GM21737 (cell line): ENCODE measurements around the gene CFL1.
A peak's percentile ranks its signal among the peaks of the same experiment; 100 is the strongest.
"Not testable (repeated sequence)": the region's sequence is repeated elsewhere in the genome, so short reads cannot be mapped to it uniquely, and the experiment has no call there.

Source experiments
- ATAC-seq: cut with Tn5 transposase; IDR thresholded peaks from one replicate; pipeline ENCODE4 v1.9.1; 2021; ENCODE audit warnings: mild to moderate bottlenecking, moderate library complexity; ENCODE audit not compliant: unreplicated experiment

CFL1 gene

DNA sequence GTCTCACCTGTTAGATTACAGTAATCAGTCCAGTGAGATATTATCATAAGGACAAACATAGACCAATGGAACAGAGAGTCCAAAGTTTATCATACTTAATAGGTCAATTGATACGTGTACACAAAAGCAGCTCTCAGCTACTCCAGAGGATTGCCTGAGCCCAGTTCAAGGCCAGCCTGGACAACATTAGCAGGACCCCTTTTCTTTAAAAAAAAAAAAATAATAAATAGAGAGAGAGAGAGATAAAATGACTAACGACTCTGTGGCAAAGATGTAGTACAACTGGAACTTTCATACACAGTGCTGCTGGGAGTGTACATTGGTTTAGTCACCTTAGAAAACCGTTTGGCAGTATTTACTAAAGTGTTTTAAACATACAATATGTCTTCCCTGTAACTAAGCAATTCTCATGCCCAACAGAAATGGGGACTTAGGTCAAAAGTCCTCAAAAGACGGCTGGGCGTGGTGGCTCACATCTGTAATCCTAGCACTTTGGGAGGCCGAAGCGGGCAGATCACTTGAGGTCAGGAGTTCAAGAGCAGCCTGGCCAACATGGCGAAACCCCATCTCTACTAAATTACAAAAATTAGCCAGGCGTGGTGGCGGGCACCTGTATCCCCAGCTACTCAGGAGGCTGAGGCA is 13.6 kb downstream of the CFL1 start:
- no peak for ATAC-seq

DNA sequence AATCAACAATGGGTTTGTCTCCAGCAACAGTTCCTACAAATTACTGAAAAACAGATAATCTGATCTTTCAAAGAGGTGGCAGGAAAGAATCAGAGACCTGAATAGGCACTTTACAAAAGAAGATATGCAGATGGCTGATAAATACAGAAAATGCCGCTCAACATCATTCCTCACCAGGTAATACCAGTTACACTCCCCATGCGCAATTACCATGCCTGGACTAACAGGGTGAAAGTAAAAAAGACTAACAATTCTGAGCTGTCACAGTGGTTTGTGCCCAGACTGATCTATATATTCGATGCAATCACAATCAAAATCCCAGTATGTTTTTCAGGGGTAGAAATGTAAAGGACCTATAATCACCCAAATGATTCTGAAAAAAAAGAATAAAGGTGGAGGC is 14.2 kb downstream of the CFL1 start:
- ATAC-seq = no peak

DNA sequence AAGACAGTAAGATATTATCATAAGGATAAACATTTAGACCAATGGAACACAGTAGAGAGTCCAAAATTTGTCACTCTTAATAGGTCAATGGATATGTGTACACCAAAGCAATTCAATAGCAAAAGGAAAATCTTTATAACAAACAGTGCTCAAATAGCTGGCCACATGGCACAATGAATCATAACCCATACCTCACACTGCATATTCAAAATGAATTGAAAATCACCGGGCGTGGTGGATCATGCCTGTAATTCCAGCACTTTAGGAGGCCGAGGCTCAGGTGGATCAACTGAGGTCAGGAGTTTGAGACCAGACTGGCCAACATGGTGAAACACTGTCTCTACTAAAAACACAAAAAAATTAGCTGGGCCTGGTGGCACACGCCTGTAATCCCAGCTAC is 15.8 kb downstream of the CFL1 start:
- ATAC-seq = no peak

DNA sequence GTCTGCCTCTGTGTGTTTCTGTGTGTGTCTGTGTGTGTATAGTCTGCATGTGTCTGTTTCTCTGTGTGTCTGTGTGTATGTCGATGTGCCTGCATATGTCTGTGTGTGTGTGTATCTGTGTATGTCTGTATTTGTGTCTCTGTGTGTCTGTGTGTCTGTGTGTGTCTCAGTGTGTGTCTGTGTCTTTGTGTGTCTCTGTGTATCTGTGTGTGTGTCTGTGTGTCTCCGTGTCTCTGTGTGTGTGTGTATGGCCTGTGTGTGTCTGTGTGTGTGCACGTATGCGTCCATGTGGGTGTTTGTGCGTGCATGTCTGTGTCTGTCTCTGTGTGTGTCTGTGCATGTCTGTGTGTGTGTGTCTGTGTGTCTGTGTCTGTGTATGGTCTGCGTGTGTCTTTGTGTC is 23.8 kb downstream of the CFL1 start:
- ATAC-seq = no peak

DNA sequence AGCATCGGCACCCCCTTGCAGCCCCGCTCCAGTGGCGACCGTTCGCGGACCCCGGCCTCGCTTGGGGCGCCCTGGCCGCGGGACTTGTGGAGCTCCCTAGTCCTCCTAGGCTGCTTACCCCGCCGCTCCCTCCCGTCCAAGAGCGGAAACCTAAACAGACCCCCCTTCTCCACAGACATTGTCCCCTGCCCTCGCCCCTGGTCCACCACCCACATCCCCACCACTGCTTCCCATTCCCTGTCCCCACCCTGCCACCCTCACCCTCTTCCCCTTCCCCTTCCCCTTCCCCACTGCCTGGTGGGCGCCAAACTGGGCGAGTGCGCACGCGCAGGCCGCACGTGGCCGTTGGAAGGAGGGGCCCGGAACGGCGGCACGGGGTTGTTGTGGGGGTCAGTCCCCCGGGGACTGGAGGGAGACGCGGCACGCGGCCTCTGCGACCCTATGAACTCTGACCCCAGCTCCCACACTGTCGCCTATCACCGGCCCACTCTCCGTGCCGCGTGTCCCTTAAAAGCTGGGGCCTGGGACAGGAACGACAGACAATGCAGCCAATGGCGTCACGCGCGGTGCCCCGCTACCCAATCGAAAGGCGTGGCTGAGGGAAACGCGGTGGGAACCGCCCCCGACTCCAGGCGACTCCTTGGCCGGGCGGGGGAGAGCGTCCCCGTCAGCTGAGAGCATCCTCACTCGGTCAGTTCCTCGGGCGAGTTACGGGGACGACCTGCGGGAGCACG is 24.5 kb downstream of the CFL1 start, which contains the start of gene SNX32:
SNX32 (plus strand) TSS at position 667 of the 734 bp plus-strand sequence. CDS start 103 bp downstream, outside the sequence.
- peak; percentile 87 for ATAC-seq

DNA sequence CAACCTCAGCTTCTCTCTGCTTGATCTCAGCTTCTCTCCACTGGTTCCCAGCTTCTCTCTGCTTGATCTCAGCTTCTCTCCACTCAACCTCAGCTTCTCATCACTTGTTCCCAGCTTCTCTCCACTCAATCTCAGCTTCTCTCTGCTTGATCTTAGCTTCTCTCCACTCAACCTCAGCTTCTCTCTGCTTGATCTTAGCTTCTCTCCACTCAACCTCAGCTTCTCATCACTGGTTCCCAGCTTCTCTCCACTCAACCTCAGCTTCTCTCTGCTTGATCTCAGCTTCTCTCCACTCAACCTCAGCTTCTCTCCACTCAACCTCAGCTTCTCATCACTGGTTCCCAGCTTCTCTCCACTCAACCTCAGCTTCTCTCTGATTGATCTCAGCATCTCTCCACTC is 25.7 kb downstream of the CFL1 start:
- ATAC-seq = not testable (repeated sequence)

DNA sequence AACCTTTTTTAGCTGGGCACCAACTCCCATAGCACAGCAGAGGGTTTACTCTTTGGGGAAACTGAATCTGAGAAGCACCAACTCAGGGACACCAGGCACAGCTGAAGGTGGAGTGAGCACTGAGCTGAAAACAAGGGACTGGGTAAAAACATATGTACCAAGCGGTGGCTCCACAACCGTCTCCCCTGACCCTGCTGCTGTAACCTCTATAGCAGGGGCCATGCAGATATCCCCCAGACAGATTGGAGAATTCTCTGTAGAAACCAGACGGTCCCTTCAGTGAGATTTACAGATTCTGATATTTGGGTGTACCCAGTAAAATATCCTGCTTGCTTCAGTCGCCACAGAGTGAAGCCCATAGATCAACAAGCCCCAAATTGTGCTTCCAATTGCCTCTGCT is 28.5 kb downstream of the CFL1 start:
- ATAC-seq = no peak

DNA sequence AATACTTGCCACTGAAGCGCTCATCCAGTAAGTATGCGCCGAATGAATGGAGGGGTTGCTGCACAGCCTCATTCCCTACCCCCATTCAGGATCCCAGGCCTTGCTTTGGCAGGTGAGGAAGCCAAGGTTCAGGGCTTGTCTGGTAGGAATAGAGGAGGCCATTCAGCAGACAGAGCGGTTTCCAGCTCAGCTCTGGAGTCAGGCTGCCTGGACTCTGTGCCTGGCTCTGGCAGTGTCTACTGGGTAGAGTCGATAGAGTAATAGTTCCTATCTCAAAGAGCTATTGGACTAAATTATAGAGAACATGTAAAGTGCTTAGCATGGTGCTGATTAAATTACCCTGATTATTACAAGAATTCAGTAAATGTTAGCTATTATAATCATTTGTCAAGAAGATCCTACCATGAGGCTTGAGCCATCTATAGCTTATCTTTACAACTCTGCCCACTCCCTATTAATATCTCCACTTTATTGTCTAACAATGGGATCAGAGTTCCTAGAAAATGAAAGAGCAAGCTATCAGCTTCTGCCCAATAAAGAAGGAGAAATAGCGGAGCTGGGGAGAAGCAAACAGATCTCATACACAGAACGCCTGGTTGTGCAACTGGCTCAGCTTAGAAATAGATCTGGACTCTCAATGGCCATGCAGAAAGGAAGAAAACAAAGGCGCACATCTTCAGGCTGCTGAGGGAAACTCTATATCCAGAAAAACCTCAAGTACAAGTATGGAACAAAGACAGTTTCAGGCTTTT is 30.8 kb downstream of the CFL1 start:
- ATAC-seq = no peak

DNA sequence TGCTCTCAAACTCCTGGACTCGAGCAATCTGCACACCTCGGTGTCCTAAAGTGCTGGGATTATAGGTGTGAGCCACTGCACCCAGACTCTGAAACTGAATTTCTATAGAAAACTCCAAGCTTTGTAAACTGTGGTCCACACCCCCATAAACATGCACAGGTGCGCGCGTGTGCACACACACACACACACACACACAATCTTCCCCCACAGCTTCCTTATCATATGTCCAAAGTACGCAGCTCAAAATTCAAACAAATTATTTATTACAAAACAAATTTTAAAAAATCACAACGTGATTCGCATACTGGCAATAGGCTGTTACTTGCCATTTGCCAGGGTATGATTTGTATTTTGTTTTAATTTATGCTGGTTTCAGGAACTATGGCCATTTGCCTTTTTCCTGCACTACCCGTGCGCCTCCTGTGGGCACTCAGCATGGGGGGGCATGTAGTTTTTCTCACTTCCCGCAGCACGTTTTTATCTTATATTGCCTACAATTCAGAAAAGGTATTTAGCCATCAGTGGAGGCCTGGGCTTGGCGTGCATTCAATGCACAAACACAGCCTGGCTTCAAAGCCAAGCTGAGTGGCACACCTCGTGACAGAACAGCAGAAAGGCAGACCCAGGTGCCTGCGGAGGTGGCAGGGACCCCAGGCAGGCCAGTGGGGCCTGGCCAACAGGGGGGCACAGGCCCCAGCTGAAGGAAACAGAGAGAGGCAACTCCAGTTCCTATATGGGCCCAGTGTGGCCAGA is 35.0 kb downstream of the CFL1 start:
- no peak for ATAC-seq

DNA sequence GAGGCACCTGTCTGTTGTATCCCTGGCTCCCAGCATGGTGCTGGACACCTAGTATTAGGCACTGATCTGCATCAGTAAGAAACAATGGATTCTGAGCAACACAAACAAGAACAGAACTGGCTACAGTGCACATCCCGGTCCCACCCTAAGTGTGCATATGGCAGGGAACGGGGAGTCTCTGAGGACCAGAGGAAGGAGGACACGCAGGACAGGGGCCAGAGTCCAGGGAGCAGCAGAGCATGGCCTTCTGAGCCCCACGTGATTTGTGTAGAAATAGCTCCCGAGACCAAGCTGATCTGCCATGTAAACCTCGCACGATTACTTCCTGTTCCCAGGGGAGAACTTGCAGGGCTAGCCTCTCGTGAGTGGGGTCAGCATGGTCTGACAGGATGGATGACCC is 36.9 kb downstream of the CFL1 start:
- ATAC-seq = no peak

DNA sequence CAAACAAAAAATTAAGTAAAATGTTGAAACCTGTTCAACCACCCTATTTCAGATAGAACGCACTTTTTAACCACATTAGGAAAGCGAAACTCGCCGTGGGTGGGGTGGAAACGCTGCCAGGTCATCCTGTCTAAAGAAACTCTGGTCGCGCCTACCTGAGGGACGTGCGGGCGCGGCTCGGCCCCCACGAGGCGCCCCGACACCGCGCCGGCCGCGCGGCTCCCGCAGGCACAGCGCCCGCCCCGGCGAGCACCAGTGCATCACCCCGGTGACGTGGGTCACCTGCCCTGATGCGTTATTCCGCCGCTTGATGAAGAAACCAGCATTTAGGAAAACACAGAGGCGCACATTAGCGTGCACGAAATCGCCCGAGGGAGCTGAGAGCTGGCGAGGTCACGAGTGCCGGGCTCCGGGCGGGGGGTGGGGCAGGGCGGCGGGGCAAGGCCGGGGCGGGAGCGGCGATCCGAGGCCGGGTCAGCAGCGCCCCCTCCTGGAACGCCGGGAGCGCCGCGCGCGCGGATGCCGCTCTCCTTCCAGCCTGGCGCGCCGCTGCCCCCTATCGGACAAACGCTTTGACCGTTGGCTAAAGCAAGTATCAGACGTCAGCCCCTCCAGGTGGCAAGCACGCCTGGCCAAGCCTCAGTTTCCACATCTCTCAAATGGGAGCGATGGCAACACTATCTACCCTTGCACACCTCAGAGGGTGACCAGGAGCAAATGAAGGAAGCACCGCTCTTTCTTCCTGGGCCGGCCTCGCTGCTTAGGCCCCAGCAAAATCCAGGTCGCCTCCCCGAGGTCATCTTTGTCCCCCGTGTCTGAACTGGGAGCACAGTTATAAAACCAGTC is 39.9 kb downstream of the CFL1 start:
- peak; percentile 85 for ATAC-seq

DNA sequence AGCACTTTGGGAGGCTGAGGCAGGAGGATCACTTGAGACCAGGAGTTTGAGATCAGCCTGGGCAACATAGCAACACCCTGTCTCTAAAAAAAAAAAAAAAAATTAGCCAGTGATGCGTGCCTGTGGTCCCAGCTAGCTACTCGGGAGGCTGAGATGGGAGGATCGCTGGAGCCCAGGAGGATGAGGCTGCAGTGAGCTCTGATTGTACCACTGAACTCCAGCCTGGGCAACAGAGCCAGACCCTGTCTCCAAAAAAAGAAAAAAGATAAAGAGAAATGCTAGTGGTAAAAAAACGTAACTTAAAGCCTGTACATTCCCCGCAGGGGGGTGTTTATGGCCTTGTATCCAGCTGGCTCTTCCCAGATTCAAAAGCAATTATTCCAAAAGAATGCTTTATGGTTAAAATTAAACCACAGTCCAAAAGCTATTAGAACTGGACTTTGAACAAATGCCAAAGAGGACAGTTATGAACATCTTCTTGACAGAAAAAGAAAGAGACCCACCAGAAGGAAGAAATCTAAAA is 40.6 kb downstream of the CFL1 start:
- ATAC-seq = no peak

DNA sequence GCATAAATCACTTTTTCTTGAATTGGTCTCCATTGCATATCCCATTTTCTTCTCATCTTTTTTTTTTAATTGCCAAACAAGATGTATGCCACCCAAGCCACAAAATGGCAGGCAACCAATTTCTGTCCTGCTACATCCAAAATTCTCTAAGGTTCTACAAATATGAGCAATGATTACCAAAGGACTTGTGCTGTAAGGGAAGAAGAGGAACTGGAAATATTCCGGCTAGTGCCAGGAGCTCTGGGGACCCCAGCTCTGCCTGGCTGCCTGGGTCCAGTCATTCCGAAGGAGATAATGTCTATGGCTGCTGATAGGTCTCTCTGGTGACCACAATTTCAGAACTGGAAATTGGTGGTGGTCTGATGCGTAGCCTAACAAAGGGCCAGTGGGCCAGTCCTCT is 41.3 kb downstream of the CFL1 start:
- ATAC-seq = no peak

DNA sequence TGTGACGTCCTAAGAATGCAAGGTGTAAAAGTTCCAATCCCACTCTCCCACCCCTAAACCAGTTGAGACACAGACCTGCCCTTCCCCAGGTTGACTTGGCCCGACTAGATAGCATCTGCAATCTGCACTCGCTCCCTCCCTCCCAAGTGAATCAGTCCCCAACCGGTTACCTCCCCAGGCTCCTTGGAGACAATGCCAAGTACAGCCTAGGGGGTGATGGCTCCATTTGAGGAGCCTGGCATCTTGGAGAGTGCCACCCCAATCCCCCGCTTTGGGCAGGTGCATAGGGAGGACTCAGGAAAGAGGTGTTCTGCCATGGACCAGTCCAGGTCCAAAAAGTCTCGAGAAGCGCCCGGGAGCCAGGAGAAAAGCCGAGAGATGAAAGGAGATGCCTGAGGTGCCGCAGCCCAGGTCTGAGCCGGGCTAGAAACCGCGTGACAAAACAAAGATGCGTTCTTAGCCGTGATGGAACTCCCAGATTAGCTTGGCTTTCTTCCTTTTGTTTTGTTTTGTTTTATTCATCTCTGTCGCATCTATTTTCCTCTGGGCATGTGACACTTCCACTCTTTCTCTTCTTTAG is 42.9 kb downstream of the CFL1 start:
- no peak for ATAC-seq

DNA sequence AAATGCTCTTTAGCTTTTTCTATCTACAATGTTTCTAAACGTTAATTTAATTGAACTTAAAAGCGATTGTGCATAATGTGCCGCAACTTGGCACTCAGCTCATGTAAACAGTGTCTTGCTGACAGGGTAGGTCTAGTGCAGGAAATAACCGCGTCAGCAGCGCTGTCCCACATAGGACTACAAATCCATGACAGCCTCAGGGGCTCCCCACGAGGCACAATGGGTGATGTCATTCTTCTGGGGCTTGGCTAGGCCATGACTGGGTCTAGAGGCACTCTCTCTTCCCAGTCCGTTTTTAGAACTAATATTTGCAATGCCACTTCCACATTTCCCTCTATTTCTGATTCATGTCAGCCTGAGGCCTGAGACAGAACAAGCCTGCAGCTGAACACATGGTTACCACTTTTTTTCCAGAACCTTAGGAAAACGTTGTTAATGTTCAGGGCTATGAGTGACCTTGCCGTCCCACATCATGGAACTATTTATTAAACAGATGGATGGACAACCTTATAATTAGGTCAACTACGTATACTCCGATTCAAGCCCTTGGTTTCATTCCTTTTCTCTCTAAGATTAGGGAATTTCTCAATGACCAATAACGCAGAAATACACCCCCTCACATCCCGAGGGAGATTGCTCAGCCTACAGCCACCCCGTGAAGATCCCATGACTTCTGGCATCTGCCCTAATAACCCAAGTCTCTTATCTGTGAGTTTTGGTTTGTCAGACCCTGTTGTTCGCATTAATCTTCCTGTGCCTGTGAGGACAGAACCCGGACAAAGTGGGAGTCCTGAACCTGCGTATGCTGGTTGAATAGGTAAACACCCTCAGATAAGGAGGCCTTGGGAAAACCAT is 43.6 kb downstream of the CFL1 start:
- no peak for ATAC-seq

DNA sequence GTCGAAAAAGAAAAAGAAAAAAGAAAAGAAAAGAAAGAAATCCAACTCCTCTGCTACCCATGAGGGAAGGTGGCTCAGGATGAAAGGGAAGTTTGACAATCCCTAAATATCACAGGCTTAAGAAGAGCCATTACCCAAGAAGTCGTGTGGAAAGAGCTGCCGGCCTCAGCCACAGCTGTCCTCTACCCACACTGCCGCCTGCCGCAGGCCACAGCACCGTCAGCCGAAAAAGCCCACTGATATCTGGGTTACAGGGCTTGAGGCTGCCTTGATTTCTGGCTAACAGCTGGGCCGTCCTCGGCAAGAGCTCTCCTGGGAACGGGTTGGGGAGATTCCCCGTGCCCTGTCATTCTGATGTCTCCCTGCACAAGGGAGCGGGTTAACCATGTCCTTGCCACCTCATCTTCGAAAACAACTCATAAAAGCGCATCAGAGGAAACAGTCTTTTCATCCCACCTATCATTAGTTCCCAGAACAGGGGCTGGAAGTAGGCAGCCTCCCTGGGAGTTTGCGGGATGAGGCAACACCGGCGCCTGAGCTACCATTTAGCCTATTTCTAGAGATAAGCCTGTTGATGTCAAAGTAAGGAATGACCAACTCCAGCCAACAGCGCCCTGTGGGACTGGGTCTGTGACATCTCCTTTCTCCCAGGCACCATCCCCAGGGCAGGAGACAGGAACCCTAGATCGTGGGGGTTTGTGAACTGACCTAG is 46.1 kb downstream of the CFL1 start:
- ATAC-seq = no peak

DNA sequence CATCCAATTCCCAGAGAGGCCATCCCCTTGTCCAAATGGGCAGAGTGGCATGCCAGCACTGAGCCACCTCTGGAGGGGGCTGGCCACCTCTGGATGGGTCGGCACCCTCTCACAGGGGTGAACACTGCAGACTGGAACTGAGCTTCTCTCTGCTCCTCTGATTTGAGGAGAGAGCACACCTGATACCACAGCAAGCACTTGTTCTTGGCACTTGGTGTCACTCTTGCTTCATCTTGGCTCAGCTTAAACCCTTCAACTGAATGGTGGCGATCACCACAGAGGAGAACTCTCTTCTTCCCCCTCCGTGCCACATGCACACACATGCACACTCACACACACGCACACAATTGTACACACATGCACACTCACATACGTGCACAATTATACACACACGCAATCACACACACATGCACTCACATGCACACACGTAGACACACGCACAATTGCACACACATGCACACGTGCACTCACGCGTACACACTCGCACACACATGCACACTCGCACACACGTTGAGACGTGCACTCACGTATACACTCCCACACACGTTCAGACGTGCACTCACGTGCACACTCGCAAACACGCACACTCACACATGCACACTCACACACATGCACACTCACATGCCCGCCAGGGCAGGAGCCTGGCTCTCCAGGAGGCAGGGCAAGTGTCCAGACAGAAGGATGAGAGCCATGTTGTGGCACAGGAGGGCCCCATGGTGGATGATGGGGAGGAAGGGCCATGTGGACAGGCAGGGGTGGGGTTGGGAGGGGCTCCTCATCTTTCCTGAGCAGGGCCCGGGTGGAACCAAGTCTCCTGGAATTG is 47.7 kb downstream of the CFL1 start:
- ATAC-seq = no peak
